Left ventricle myocardium superior (tissue), 1 donor: ENCODE results near the gene ARHGAP10. TPM values are rescaled to one million over a fixed set of nuclear protein-coding genes. Genes with fewer than 3 reads are reported as not detected.

Experiments used
- ATAC-seq: fragments of 200-7000 bp; cut with Tn5 transposase; one replicate; pipeline ENCODE4 v1.9.1; 2020; ENCODE audit warnings: mild to moderate bottlenecking, moderate library complexity
- DNase-seq: peaks from one replicate; pipeline ENCODE4 v3.0.0-alpha.2; 2020
- intact Hi-C: fragments of 100-400 bp; cut with micrococcal nuclease; formaldehyde crosslinking; loops from one replicate; pipeline ENCODE4 v1.11.0; 2022
- total RNA-seq: library from RNA; stranded (reverse); fragmentation: NEBNext Ultra II Directional; extraction: Animal tissue kit (Norgen Biotek cat#: 25700); gene quantifications from one replicate; pipeline ENCODE4 v1.2.1, GENCODE V29; 2021
- donor health status: DM: no; HTN: yes; CAD: no; lungs with severe emphysema.

Gene ARHGAP10
- total RNA-seq, 1 donor from 2014 or later, result 69.2 TPM

DNA sequence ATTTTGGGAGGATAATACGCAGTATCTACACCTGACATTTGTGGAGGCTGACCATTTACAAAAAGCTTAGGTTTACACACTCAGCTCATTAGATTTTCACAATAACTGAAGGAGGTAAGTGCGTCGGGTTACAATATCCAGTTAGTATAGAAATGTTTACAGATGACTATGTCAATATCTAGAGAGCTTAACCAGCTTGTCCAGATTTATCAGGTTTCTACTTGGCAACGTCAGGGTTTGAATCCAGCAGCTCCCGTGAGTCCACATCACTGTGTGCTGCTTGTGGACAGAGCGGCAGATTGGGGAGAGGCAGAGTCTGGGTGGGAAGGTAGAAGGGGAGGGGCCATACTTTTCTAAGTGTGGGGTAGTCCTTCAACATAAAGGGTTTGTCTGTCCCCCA is 28.3 kb downstream of the ARHGAP10 start:
- intact Hi-C loops, result no loop called here
- no peak for DNase-seq
- ATAC-seq, result peak; percentile 46

- intact Hi-C loops, result no loop called here
- peak; percentile 68 for ATAC-seq
- peak; percentile 75 for DNase-seq
These were observed 28.8 kb downstream of the ARHGAP10 start for GRCh38 chr4:147760695-147761094.

GRCh38 chr4:147761218-147761883 is 29.5 kb downstream of the ARHGAP10 start:
- no peak for ATAC-seq
- intact Hi-C loops, result no loop called here
- DNase-seq, result no peak

DNA sequence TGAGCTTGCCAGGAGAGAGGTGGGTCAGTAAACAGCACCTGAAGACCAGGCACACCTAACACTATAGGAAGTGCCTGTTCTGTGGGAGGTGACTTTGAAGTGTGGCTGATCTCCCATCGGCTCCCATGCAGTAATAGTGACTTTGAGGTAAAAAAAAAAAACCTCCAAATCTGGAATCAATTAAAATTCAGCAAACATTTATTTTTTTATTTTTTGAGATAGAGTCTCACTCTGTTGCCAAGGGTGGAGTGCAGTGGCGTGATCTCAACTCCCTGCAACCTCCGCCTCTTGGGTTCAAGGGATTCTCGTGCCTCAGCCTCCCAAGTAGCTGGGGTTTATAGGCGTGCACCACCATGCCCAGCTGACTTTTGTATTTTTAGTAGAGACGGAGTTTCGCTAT is 32.4 kb downstream of the ARHGAP10 start:
- no peak for ATAC-seq
- intact Hi-C loops, result no loop called here
- DNase-seq, result no peak

- intact Hi-C loops, result no loop called here
- DNase-seq (no peak), ATAC-seq (no peak)
These were observed 33.2 kb downstream of the ARHGAP10 start for GRCh38 chr4:147765121-147765529.

GRCh38 chr4:147768113-147768512 is 36.2 kb downstream of the ARHGAP10 start:
- ATAC-seq (no peak), DNase-seq (no peak)
- intact Hi-C loops, result no loop called here

DNA sequence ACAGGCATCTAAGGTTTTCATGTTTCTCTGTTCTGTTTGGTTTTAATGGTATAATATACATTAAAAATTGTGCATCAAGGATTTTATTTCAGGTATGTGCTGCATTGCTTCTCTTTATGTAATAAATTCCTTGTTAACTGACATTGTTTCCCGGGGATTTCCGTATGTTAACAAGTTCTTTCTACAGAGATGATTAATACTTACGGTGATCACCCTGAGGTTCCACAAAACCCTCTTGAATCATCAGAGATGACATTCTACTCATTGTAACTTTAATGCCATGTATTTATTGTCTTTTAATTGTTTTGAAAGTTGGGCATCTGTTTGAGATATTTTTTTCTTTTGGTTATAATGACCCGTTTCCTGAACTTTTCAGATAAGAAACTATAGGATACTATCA is 37.5 kb downstream of the ARHGAP10 start:
- intact Hi-C loops, result no loop called here
- no peak for ATAC-seq
- no peak for DNase-seq

GRCh38 chr4:147770831-147771230 is 38.9 kb downstream of the ARHGAP10 start:
- ATAC-seq (no peak), DNase-seq (no peak)
- intact Hi-C loops, result no loop called here

- no peak for DNase-seq
- ATAC-seq, result peak; percentile 59
- intact Hi-C loops, result no loop called here
These were observed 40.2 kb downstream of the ARHGAP10 start for GRCh38 chr4:147772056-147772455.

- DNase-seq, result no peak
- intact Hi-C loops, result no loop called here
- ATAC-seq, result peak; percentile 58
These were observed 40.6 kb downstream of the ARHGAP10 start for GRCh38 chr4:147772459-147772969.

DNA sequence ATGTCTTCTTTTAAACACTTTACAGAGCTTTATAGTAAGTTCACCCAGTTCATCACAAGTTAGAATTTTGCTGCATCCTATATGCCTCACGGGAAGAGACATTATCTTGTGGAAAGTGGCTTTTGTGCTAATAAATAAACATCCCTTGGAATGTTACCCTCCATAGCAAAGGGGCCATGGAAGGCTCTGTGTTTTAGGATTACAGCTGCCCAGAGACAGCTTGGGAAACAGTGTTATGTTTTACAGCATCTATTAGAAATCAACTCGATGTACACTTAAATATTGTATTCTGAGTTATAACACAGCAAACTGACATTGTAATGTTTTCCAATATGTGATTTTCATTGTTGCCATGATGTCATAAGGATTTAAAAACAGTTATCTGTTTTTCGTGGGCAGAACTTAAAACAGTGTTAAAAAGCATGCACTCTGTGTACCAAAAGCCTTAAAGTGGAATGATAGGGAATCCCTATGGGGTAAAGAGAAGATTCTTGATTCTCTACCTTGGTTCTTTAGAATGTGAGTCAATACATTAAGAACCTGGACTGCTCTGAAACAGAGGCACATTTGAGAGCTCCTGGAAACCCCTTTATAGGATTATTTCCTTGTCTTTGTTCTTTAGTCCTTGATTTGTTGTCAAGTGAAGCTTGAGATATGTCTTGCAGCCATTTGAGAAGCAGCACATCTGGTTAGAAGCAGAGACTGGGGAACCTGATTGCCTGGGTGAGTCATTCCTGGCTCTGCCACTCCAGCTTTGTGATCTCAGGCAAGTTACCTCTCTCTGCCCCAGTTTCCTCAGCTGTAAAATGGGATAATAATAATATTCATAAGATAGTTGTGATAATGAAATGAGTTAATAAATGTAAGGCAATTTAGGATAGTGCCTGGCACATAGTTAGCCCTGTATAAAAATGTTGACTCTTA is 41.6 kb downstream of the ARHGAP10 start:
- DNase-seq, result no peak
- intact Hi-C loops, result no loop called here

DNA sequence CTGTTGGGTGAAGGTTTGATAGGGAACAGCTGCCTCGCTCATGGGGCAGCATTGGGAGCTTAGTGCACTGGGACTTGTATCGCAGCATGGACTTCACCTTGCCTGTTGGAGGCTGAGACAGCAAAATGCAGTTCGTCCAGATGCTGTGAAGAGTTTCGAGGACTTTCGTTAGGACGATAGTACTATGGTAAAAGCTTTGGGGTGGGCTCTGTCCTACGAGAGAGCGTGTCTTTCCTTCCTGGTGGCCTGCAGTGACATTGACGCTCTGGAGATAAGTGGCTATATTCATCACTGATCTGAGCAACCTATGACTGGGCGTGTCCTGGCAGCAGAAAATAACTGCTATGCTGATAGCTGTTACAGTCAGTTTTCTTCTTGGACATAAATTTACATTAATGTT is 44.8 kb downstream of the ARHGAP10 start:
- DNase-seq (no peak), ATAC-seq (peak; percentile 54)
- intact Hi-C loops, result no loop called here

More for the DNA sequence above, 41.6 kb downstream of the ARHGAP10 start:
- ATAC-seq, result no peak

GRCh38 chr4:147777456-147778091 is 45.7 kb downstream of the ARHGAP10 start:
- DNase-seq, result no peak
- no peak for ATAC-seq

DNA sequence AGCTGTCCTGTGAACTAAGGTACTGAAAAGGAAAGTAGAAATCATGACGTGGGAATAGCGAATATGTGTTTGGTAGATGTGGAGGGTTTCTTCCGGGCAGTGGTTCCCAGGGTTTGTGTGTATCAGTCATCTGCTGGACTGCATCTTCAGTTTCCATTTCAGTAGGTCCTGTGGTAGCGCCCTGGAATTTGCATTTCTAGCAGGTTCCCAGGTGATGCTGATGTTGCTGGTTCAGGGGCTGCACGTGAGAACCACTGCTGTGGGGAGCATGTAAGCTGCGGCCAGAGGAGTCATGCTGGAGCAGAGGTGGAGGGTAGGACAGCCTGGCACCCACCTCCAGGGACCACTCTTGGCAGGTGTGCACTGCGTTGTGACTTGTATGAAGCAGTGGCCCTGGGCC is 47.1 kb downstream of the ARHGAP10 start:
- DNase-seq (no peak), ATAC-seq (no peak)
- intact Hi-C loops, result no loop called here

More at GRCh38 chr4:147777456-147778091, 45.7 kb downstream of the ARHGAP10 start:
- intact Hi-C loops, result no loop called here

- DNase-seq (no peak), ATAC-seq (no peak)
- intact Hi-C loops, result no loop called here
These were observed 47.6 kb downstream of the ARHGAP10 start for GRCh38 chr4:147779451-147779850.

DNA sequence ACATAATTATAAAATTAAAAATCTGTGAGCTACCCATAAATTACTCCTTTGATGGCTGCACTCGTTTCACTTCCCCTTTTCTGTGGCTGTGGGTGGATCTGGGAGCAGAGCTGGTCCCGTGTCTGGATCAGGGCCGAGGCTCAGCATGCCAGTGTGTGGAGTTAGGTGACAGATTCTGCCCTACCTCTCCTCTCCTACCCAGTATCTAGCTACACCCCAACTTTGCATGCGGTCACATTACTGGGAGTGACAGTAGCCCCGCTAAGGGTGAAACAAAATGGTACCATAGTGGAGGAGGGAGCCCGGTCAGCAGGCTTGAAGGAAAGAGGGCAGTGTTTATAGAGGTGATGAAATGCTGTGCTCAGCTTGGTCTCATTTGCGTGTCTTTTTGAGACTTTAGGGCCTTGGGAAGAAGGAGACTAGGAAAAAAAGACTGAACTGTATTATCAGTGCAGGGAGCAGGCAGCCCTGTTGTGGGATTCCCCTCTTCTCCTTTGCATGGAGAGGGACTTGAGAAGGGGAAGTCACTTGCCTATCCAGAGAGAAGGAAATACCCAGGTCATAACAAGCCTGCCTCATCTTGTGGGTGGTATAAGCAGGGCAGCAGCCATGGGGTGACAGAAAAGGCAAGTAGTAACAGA is 48.4 kb downstream of the ARHGAP10 start:
- ATAC-seq, result peak; percentile 50
- DNase-seq, result peak; percentile 50
- intact Hi-C loops, result no loop called here

DNA sequence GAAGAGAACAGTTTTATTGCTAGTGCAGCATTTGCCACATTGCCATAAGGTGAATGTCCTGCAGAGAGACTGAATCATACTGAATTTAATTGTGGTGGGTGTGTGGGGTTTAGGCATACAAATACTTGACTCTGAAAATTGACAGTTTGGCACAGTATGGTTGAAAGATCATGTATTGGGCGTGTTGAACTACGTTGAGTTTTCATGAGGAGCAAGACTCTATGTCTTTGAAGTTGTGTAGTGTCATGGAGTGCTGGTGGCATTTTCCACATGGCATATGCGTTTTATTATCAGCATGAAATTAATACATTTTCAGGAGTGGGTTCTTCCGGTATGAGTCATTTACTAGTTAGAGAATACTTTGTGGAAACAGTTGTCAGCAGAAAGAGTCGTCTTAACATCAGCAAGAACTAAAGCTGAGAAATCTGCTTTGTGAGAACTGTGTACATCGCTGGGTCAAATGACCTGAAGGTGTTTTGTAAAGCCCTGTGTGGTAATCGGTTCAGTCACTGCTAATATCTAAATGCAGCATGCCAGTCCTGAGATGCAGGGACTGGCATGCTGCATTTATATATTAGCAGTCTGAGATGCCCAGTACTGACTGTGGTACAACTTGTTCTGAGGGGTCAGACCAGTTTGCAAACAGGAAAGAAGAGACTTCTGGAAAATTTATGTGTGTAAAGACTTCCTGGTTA is 50.3 kb downstream of the ARHGAP10 start:
- peak; percentile 27 for ATAC-seq
- DNase-seq, result no peak
- intact Hi-C loops, result no loop called here

- ATAC-seq (no peak), DNase-seq (no peak)
- intact Hi-C loops, result no loop called here
These were observed 53.2 kb downstream of the ARHGAP10 start for GRCh38 chr4:147785129-147785528.

- ATAC-seq (peak; percentile 19), DNase-seq (no peak)
- intact Hi-C loops, result no loop called here
These were observed 54.1 kb downstream of the ARHGAP10 start for GRCh38 chr4:147786031-147786430.
